OCI-LY3 (cell line): ENCODE data around the gene MSMO1.

Source experiments
- CTCF ChIP-seq: fragments of 200-600, 300-600 bp; sonication (generic); IDR thresholded peaks from 2 replicates; pipeline ENCODE4 v1.5.1; 2014; ENCODE audit warnings: antibody characterized with exemption, low read length, low read depth
- EZH2phosphoT487 ChIP-seq: fragments of 200-600 bp; shearing (Covaris generic); IDR thresholded peaks from 2 replicates; pipeline ENCODE4 v1.6.1; 2018; ENCODE audit warnings: antibody characterized with exemption, mixed run types, low read depth

- no peak for TF ChIP-seq CTCF
- TF ChIP-seq EZH2phosphoT487 = no peak
Observed at GRCh38 chr4:165308166-165308565, 19.3 kb upstream of the MSMO1 start.
